ENCODE measurements around the gene KLHL26.

The KLHL26 gene

GRCh38 chr19:18601875-18602274, 35.0 kb upstream of the KLHL26 start:
- FAIRE-seq: no peak

- no peak for FAIRE-seq
Measured at GRCh38 chr19:18603255-18603957, 33.4 kb upstream of the KLHL26 start.

- FAIRE-seq: no peak
Measured at GRCh38 chr19:18603958-18604819, 32.6 kb upstream of the KLHL26 start.

GRCh38 chr19:18604820-18605159, 32.0 kb upstream of the KLHL26 start:
- FAIRE-seq: no peak

- no peak for FAIRE-seq
Measured at GRCh38 chr19:18605196-18605545, 31.7 kb upstream of the KLHL26 start.

- FAIRE-seq: no peak
Measured at GRCh38 chr19:18605546-18606280, 31.1 kb upstream of the KLHL26 start.

- FAIRE-seq: no peak
Measured at GRCh38 chr19:18606281-18607225, 30.3 kb upstream of the KLHL26 start, which contains the start of gene CRLF1. CRLF1 (minus strand) TSS chr19:18606799; CDS start chr19:18606656, 143 bp downstream.

- FAIRE-seq: no peak
Measured at GRCh38 chr19:18607226-18608101, 29.4 kb upstream of the KLHL26 start.

- no peak for FAIRE-seq
Measured at GRCh38 chr19:18608102-18608804, 28.6 kb upstream of the KLHL26 start.

- FAIRE-seq: no peak
Measured at GRCh38 chr19:18608805-18609716, 27.8 kb upstream of the KLHL26 start.

- no peak for FAIRE-seq
Measured at GRCh38 chr19:18609717-18610051, 27.1 kb upstream of the KLHL26 start.

- FAIRE-seq: no peak
Measured at GRCh38 chr19:18610245-18610555, 26.6 kb upstream of the KLHL26 start.

GRCh38 chr19:18610556-18611326, 26.1 kb upstream of the KLHL26 start:
- no peak for FAIRE-seq

GRCh38 chr19:18611327-18612050, 25.3 kb upstream of the KLHL26 start:
- no peak for FAIRE-seq

GRCh38 chr19:18612051-18612771, 24.6 kb upstream of the KLHL26 start:
- no peak for FAIRE-seq

GRCh38 chr19:18612772-18613588, 23.8 kb upstream of the KLHL26 start, which contains the start of gene TMEM59L:
TMEM59L (plus strand) TSS chr19:18612870; CDS start chr19:18612959, 89 bp downstream.
- no peak for FAIRE-seq

All from islet of Langerhans (tissue), 1 donor.